Endothelial cell of umbilical vein (primary cell): Measurements from ENCODE around the gene FOXC1. TPM values are rescaled to one million over a fixed set of nuclear protein-coding genes. Genes with fewer than 3 reads are reported as not detected.

ENCODE experiments used
- BruUV-seq: library from RNA; stranded (reverse); fragments of 400-500 nt; replicated peaks from 2 replicates; lab custom pipeline; 2021; lab: Mats Ljungman, UMichigan
- CTCF ChIA-PET: fragments of 300-600, 350-600 bp; sonication (Branson Sonifier 250); formaldehyde crosslinking; loops from one replicate; lab custom pipeline; 2021; ENCODE audit warnings: antibody characterized with exemption, inconsistent platforms; lab: Charles Lee
- POLR2A ChIA-PET: fragments of 300-600, 350-600 bp; sonication (Branson Sonifier 250); formaldehyde crosslinking; loops from one replicate; lab custom pipeline; 2021; ENCODE audit warnings: antibody characterized with exemption, inconsistent platforms; lab: Charles Lee
- DNase-seq: peaks from one replicate; pipeline ENCODE4 v3.0.0-alpha.2; 2011; ENCODE audit warnings: low read depth, low spot score
- FAIRE-seq: peaks from 2 replicates; lab custom pipeline; 2011; peaks lifted over from hg19 to GRCh38; lab: Jason Lieb, UNC
- H2AFZ ChIP-seq: 2 replicates; pipeline ENCODE4 v1.6.0; 2012; ENCODE audit warnings: low read depth, low read length, control low read depth, inconsistent platforms
- H3K27ac ChIP-seq: 2 replicates; pipeline ENCODE4 v1.5.1; 2011; ENCODE audit warnings: low read depth, mild to moderate bottlenecking, control low read depth, low read length, moderate library complexity; ENCODE audit not compliant: insufficient read depth
- H3K27me3 ChIP-seq, 2 experiments: 2 replicates each; pipeline versions ENCODE4 v1.6.0 to v1.6.1; 2011; ENCODE audit warnings: low read length in 2 of 2, mixed read lengths in 1 of 2; ENCODE audit not compliant: control insufficient read depth in 2 of 2, insufficient read depth in 2 of 2
- H3K36me3 ChIP-seq, 2 experiments: 2 replicates in 1 of 2; 3 replicates in 1 of 2; pipeline ENCODE4 v1.5.1; 2011; ENCODE audit warnings: low read length in 2 of 2, mild to moderate bottlenecking in 1 of 2, moderate library complexity in 1 of 2; ENCODE audit not compliant: control insufficient read depth in 2 of 2, insufficient read depth in 2 of 2; ENCODE audit errors: extremely low read depth in 1 of 2
- H3K4me1 ChIP-seq: 3 replicates; pipeline ENCODE4 v1.5.1; 2011; ENCODE audit warnings: mild to moderate bottlenecking, low read length; ENCODE audit not compliant: control insufficient read depth, insufficient read depth; ENCODE audit errors: extremely low read depth
- H3K4me2 ChIP-seq: 2 replicates; pipeline ENCODE4 v1.6.1; 2011; ENCODE audit warnings: low read length, control low read depth, mixed read lengths; ENCODE audit not compliant: insufficient read depth
- H3K4me3 ChIP-seq, 3 experiments: fragments of 200-600 bp in 1 of 3; sonication (generic), shearing (Covaris generic) in 1 of 3; replicated peaks in 1 of 3; 2 replicates each; pipeline ENCODE4 v1.5.1; 2011 to 2016; ENCODE audit warnings: control low read depth in 3 of 3, low read length in 3 of 3, mild to moderate bottlenecking in 2 of 3, inconsistent platforms in 1 of 3, low read depth in 1 of 3, moderate library complexity in 1 of 3; ENCODE audit not compliant: insufficient read depth in 1 of 3
- H3K79me2 ChIP-seq: 2 replicates; pipeline ENCODE4 v1.6.0; 2012; ENCODE audit warnings: low read length, inconsistent platforms; ENCODE audit not compliant: control insufficient read depth, insufficient read depth
- H3K9ac ChIP-seq: replicated peaks from 2 replicates; pipeline ENCODE3; 2011; ENCODE audit warnings: low read length, control low read depth; ENCODE audit not compliant: insufficient read depth; ENCODE audit errors: extremely low read depth
- H3K9me1 ChIP-seq: replicated peaks from 3 replicates; pipeline ENCODE4 v1.6.0; 2011; ENCODE audit warnings: mild to moderate bottlenecking, low read length; ENCODE audit not compliant: control insufficient read depth, insufficient read depth; ENCODE audit errors: extremely low read depth
- H3K9me3 ChIP-seq: replicated peaks from 2 replicates; pipeline ENCODE4 v1.5.1; 2012; ENCODE audit warnings: low read length, inconsistent platforms; ENCODE audit not compliant: control insufficient read depth, insufficient read depth
- H4K20me1 ChIP-seq: replicated peaks from 2 replicates; pipeline ENCODE3; 2011; ENCODE audit warnings: mild to moderate bottlenecking, low read length; ENCODE audit not compliant: control insufficient read depth, insufficient read depth; ENCODE audit errors: extremely low read depth
- EZH2 ChIP-seq: IDR thresholded peaks from 2 replicates; pipeline ENCODE4 v1.6.1; 2012; ENCODE audit warnings: borderline replicate concordance, low read depth, mild to moderate bottlenecking, moderate library complexity, low read length, inconsistent platforms; ENCODE audit not compliant: severe bottlenecking
- FOS ChIP-seq: IDR thresholded peaks from 2 replicates; pipeline ENCODE4 v1.6.1; 2011; ENCODE audit warnings: mild to moderate bottlenecking, low read length, moderate library complexity, borderline replicate concordance; ENCODE audit not compliant: insufficient read depth
- GATA2 ChIP-seq: IDR thresholded peaks from 2 replicates; pipeline ENCODE4 v1.7.0; 2011; ENCODE audit warnings: low read depth, mild to moderate bottlenecking, moderate library complexity, mixed read lengths, low read length; ENCODE audit not compliant: insufficient read length, insufficient read depth
- JUN ChIP-seq: IDR thresholded peaks from 2 replicates; pipeline ENCODE4 v1.6.1; 2011; ENCODE audit warnings: borderline replicate concordance, low read depth; ENCODE audit not compliant: insufficient read length, insufficient read depth
- MAX ChIP-seq: IDR thresholded peaks from 2 replicates; pipeline ENCODE4 v1.6.1; 2011; ENCODE audit not compliant: insufficient read depth, insufficient read length
- MYC ChIP-seq: IDR thresholded peaks from one replicate; pipeline ENCODE4 v1.6.1; 2011; ENCODE audit warnings: mild to moderate bottlenecking, low read depth, low read length
- POLR2A ChIP-seq: IDR thresholded peaks from 2 replicates; pipeline ENCODE4 v1.6.1; 2012; ENCODE audit warnings: low read depth, mild to moderate bottlenecking, control low read depth, low read length
- POLR2AphosphoS5 ChIP-seq: IDR thresholded peaks from 2 replicates; pipeline ENCODE4 v1.6.1; 2012; ENCODE audit warnings: low read depth, mild to moderate bottlenecking, control low read depth, low read length, moderate library complexity; ENCODE audit not compliant: insufficient read depth
- dilution Hi-C: fragments of 300-500 bp; cut with MboI; formaldehyde crosslinking; loops from one replicate; pipeline ENCODE4 v1.15.0; 2019; ENCODE audit warnings: low sequenced_read_pairs; ENCODE audit not compliant: extremely low pct_ligation_motif_present
- intact Hi-C: fragments of 100-400 bp; cut with micrococcal nuclease; formaldehyde crosslinking; loops from one replicate; pipeline ENCODE4 v1.10.0; 2022
- polyA plus RNA-seq, 4 experiments: library from polyadenylated mRNA; depleted of rRNA in 3 of 4; stranded (reverse) in 3 of 4; unstranded in 1 of 4; fragments of >200 nt; gene quantifications; 2 replicates each; pipeline versions ENCODE4 v1.2.1 to v1.2.3, GENCODE V29; 2011 to 2012; ENCODE audit warnings: missing spikeins in 1 of 4
- total RNA-seq: library from RNA; stranded (reverse); gene quantifications from 2 replicates; pipeline ENCODE4 v1.2.3, GENCODE V29; 2021
- TF ChIP-seq, protein P1 (sequence below), 2 donors: IDR thresholded peaks; 1 replicate in 1 of 2; 2 replicates in 1 of 2; pipeline ENCODE4 v1.5.1; 2011; ENCODE audit warnings: low read length in 2 of 2, mild to moderate bottlenecking in 2 of 2, moderate library complexity in 2 of 2, control low read depth in 1 of 2, inconsistent platforms in 1 of 2, low read depth in 1 of 2; ENCODE audit not compliant: insufficient read depth in 1 of 2; ENCODE audit errors: extremely low read depth in 1 of 2

The FOXC1 gene
- total and polyA plus RNA-seq, 2 donors (not counting 3 experiments of a cell fraction or from before 2014, with no cell fraction given), result 6.4 to 16.4 TPM

DNA sequence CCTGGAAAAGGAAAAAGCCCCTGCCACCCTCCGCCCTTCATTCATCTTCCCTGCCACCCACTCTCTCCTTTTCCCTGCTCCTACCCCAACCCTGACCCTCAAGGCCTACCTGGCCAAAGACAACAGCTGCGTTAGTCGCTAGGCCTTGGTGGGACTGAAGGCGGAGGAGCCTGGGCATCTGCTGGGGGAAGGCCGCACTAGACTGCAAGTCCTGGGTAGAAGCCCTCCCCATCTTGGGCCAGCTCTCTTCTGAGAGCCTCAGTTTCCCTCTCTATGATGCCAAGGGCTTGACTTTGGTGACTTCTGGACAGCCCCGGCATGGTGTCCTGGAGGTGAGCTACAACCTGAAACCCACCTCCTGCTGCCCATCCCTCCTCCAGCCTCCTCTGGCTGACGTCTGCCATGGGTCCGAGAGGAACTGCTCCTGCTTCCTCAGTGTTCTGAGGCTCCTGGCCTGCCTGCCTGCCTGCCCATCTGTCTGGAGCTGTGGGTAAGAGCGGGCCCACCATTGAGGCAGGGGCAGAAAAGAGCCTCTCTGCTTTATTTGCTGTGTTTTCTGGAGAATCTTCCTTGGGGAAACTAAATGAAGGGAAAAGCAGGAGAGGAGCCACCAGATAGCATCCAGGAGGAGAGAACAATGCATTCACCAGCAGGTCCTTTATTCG, 7.5 kb upstream of the FOXC1 start:
- intact Hi-C loops, result no loop called here
- FAIRE-seq, result no peak
- dilution Hi-C loops, result loop anchor here (10.0 to 25.0 kb wide), 2 partner anchors 510 to 1043 kb away; no protein-coding TSS in a partner anchor

More for the DNA sequence above, 7.5 kb upstream of the FOXC1 start:
- no peaks in the 10 kb centered on the region for H3K79me2 ChIP-seq
- H4K20me1 ChIP-seq, result no peaks in the 10 kb centered on the region
- no peak for TF ChIP-seq GATA2
- TF ChIP-seq FOS, result no peak
- TF ChIP-seq JUN, result no peak
- TF ChIP-seq MYC, result no peak
- no peak for TF ChIP-seq POLR2A
- TF ChIP-seq MAX, result no peak
- TF ChIP-seq, protein P1, sequence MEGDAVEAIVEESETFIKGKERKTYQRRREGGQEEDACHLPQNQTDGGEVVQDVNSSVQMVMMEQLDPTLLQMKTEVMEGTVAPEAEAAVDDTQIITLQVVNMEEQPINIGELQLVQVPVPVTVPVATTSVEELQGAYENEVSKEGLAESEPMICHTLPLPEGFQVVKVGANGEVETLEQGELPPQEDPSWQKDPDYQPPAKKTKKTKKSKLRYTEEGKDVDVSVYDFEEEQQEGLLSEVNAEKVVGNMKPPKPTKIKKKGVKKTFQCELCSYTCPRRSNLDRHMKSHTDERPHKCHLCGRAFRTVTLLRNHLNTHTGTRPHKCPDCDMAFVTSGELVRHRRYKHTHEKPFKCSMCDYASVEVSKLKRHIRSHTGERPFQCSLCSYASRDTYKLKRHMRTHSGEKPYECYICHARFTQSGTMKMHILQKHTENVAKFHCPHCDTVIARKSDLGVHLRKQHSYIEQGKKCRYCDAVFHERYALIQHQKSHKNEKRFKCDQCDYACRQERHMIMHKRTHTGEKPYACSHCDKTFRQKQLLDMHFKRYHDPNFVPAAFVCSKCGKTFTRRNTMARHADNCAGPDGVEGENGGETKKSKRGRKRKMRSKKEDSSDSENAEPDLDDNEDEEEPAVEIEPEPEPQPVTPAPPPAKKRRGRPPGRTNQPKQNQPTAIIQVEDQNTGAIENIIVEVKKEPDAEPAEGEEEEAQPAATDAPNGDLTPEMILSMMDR (IDR thresholded peaks at IDR 0.05; ENCODE audit: extremely low read depth in 1 of 2, insufficient read depth in 1 of 2, low read depth in 1 of 2, low read length in 2 of 2), result no peak
- TF ChIP-seq POLR2AphosphoS5, result no peak
- TF ChIP-seq EZH2, result no peak
- H3K27me3 ChIP-seq, result peaks cover 4 to 8% of the 10 kb centered on the region in 2 experiments
- no peak for DNase-seq
- no peaks in the 10 kb centered on the region for H3K36me3 ChIP-seq
- no peaks in the 10 kb centered on the region for H3K9me1 ChIP-seq
- no TSS peak for BruUV-seq
- no peak overlapping the region for H3K4me3 ChIP-seq
- no peak overlapping the region for H3K4me2 ChIP-seq
- H3K4me1 ChIP-seq, result peaks cover 3% of the 10 kb centered on the region
- no peaks in the 10 kb centered on the region for H3K9me3 ChIP-seq
- ChIA-PET POLR2A (no interaction called here), CTCF (interaction anchor here (0.8 to 7.7 kb wide), 9 partner anchors 502 to 1032 kb away, joined by 3 to 90 read pairs (median 4); no protein-coding TSS in a partner anchor)
- no peak overlapping the region for H3K9ac ChIP-seq
- no peak overlapping the region for H2AFZ ChIP-seq
- H3K27ac ChIP-seq, result no peak overlapping the region
